Measurements from ENCODE around the gene SMYD2.

SMYD2 gene

GRCh38 chr1:214281021-214281719 is at the start of gene SMYD2:
TSS of gene SMYD2 (plus strand) at chr1:214281159. CDS start at chr1:214281255, 96 bp downstream.
- no peak for TF ChIP-seq GATA3 (IDR thresholded peaks at IDR 0.05; ENCODE audit: low read depth, low read length)
- no peak for TF ChIP-seq GATA2 (IDR thresholded peaks at IDR 0.05; ENCODE audit: low read depth, low read length)

- TF ChIP-seq GATA3 (IDR thresholded peaks at IDR 0.05; ENCODE audit: low read depth, low read length) = no peak
- no peak for TF ChIP-seq GATA2 (IDR thresholded peaks at IDR 0.05; ENCODE audit: low read depth, low read length)
Measured at GRCh38 chr1:214233856-214234634, 46.9 kb upstream of the SMYD2 start.

GRCh38 chr1:214234635-214235025 is 46.3 kb upstream of the SMYD2 start:
- TF ChIP-seq GATA2 (IDR thresholded peaks at IDR 0.05; ENCODE audit: low read depth, low read length) = no peak
- TF ChIP-seq GATA3 (IDR thresholded peaks at IDR 0.05; ENCODE audit: low read depth, low read length) = no peak

- TF ChIP-seq GATA2 (IDR thresholded peaks at IDR 0.05; ENCODE audit: low read depth, low read length) (no peak), GATA3 (IDR thresholded peaks at IDR 0.05; ENCODE audit: low read depth, low read length) (no peak)
Measured at GRCh38 chr1:214236477-214236876, 44.5 kb upstream of the SMYD2 start.

- no peak for TF ChIP-seq GATA2 (IDR thresholded peaks at IDR 0.05; ENCODE audit: low read depth, low read length)
- TF ChIP-seq GATA3 (IDR thresholded peaks at IDR 0.05; ENCODE audit: low read depth, low read length) = no peak
Measured at GRCh38 chr1:214241060-214241459, 39.9 kb upstream of the SMYD2 start.

GRCh38 chr1:214244252-214244651 is 36.7 kb upstream of the SMYD2 start:
- TF ChIP-seq GATA2 (IDR thresholded peaks at IDR 0.05; ENCODE audit: low read depth, low read length) (no peak), GATA3 (IDR thresholded peaks at IDR 0.05; ENCODE audit: low read depth, low read length) (no peak)

GRCh38 chr1:214244841-214245240 is 36.1 kb upstream of the SMYD2 start:
- TF ChIP-seq GATA3 (IDR thresholded peaks at IDR 0.05; ENCODE audit: low read depth, low read length) (no peak), GATA2 (IDR thresholded peaks at IDR 0.05; ENCODE audit: low read depth, low read length) (no peak)

GRCh38 chr1:214247501-214248041 is 33.4 kb upstream of the SMYD2 start:
- TF ChIP-seq GATA2 (IDR thresholded peaks at IDR 0.05; ENCODE audit: low read depth, low read length) = no peak
- TF ChIP-seq GATA3 (IDR thresholded peaks at IDR 0.05; ENCODE audit: low read depth, low read length) = no peak

- TF ChIP-seq GATA3 (IDR thresholded peaks at IDR 0.05; ENCODE audit: low read depth, low read length) (no peak), GATA2 (IDR thresholded peaks at IDR 0.05; ENCODE audit: low read depth, low read length) (no peak)
Measured at GRCh38 chr1:214248311-214249085, 32.5 kb upstream of the SMYD2 start.

GRCh38 chr1:214249651-214250050 is 31.3 kb upstream of the SMYD2 start:
- TF ChIP-seq GATA2 (IDR thresholded peaks at IDR 0.05; ENCODE audit: low read depth, low read length) (no peak), GATA3 (IDR thresholded peaks at IDR 0.05; ENCODE audit: low read depth, low read length) (no peak)

- no peak for TF ChIP-seq GATA3 (IDR thresholded peaks at IDR 0.05; ENCODE audit: low read depth, low read length)
- no peak for TF ChIP-seq GATA2 (IDR thresholded peaks at IDR 0.05; ENCODE audit: low read depth, low read length)
Measured at GRCh38 chr1:214251354-214251753, 29.6 kb upstream of the SMYD2 start.

- TF ChIP-seq GATA3 (IDR thresholded peaks at IDR 0.05; ENCODE audit: low read depth, low read length) (no peak), GATA2 (IDR thresholded peaks at IDR 0.05; ENCODE audit: low read depth, low read length) (no peak)
Measured at GRCh38 chr1:214255509-214255908, 25.4 kb upstream of the SMYD2 start.

GRCh38 chr1:214259353-214259977 is 21.5 kb upstream of the SMYD2 start:
- TF ChIP-seq GATA2 (IDR thresholded peaks at IDR 0.05; ENCODE audit: low read depth, low read length) (no peak), GATA3 (IDR thresholded peaks at IDR 0.05; ENCODE audit: low read depth, low read length) (no peak)
